ENCODE results near the gene ASIC3. TPM values are rescaled to one million over a fixed set of nuclear protein-coding genes. Genes with fewer than 3 reads are reported as not detected.
A peak's percentile ranks its signal among the peaks of the same experiment; 100 is the strongest.

Gene ASIC3
- total RNA-seq, 1 donor from 2014 or later: 7.2 TPM

- no peak for DNase-seq (ENCODE audit: low spot score in 2 of 2, unreplicated experiment in 2 of 2)
- Mint-ChIP-seq H3K4me1 (peaks cover 39% of the 10 kb centered on the region), H3K4me3 (no peak overlapping the region), H3K36me3 (peaks cover 6% of the 10 kb centered on the region), H3K27me3 (ENCODE audit: low read depth) (peaks cover 60% of the 10 kb centered on the region), H3K27ac (no peak overlapping the region), H3K9me3 (no peaks in the 10 kb centered on the region)
- TF ChIP-seq, protein P1, sequence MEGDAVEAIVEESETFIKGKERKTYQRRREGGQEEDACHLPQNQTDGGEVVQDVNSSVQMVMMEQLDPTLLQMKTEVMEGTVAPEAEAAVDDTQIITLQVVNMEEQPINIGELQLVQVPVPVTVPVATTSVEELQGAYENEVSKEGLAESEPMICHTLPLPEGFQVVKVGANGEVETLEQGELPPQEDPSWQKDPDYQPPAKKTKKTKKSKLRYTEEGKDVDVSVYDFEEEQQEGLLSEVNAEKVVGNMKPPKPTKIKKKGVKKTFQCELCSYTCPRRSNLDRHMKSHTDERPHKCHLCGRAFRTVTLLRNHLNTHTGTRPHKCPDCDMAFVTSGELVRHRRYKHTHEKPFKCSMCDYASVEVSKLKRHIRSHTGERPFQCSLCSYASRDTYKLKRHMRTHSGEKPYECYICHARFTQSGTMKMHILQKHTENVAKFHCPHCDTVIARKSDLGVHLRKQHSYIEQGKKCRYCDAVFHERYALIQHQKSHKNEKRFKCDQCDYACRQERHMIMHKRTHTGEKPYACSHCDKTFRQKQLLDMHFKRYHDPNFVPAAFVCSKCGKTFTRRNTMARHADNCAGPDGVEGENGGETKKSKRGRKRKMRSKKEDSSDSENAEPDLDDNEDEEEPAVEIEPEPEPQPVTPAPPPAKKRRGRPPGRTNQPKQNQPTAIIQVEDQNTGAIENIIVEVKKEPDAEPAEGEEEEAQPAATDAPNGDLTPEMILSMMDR (IDR thresholded peaks at IDR 0.05; ENCODE audit: unreplicated experiment): no peak
Observed at GRCh38 chr7:151015967-151016366, 32.4 kb upstream of the ASIC3 start.

- DNase-seq (ENCODE audit: low spot score in 2 of 2, unreplicated experiment in 2 of 2): no peak
- Mint-ChIP-seq H3K4me3 (no peak overlapping the region), H3K4me1 (peaks cover 38% of the 10 kb centered on the region), H3K36me3 (peaks cover 6% of the 10 kb centered on the region), H3K27ac (no peak overlapping the region), H3K9me3 (no peaks in the 10 kb centered on the region), H3K27me3 (ENCODE audit: low read depth) (peaks cover 61% of the 10 kb centered on the region)
- TF ChIP-seq, protein P1 (IDR thresholded peaks at IDR 0.05; ENCODE audit: unreplicated experiment): no peak
Observed at GRCh38 chr7:151016505-151016904, 31.8 kb upstream of the ASIC3 start.

GRCh38 chr7:151016942-151017341 is 31.4 kb upstream of the ASIC3 start:
- TF ChIP-seq, protein P1 (IDR thresholded peaks at IDR 0.05; ENCODE audit: unreplicated experiment): no peak
- H3K36me3 Mint-ChIP-seq: peaks cover 6% of the 10 kb centered on the region
- peaks cover 59% of the 10 kb centered on the region for H3K27me3 Mint-ChIP-seq (ENCODE audit: low read depth)
- no peak overlapping the region for H3K27ac Mint-ChIP-seq
- H3K4me1 Mint-ChIP-seq: peaks cover 35% of the 10 kb centered on the region
- H3K4me3 Mint-ChIP-seq: no peak overlapping the region
- H3K9me3 Mint-ChIP-seq: no peaks in the 10 kb centered on the region
- DNase-seq (ENCODE audit: low spot score in 2 of 2, unreplicated experiment in 2 of 2): no peak

- Mint-ChIP-seq H3K9me3 (no peaks in the 10 kb centered on the region), H3K4me1 (peaks cover 34% of the 10 kb centered on the region), H3K27ac (no peak overlapping the region), H3K36me3 (peaks cover 6% of the 10 kb centered on the region), H3K27me3 (ENCODE audit: low read depth) (peaks cover 56% of the 10 kb centered on the region), H3K4me3 (peak overlapping the region; percentile 64)
- TF ChIP-seq, protein P1 (IDR thresholded peaks at IDR 0.05; ENCODE audit: unreplicated experiment): no peak
- DNase-seq (ENCODE audit: low spot score in 2 of 2, unreplicated experiment in 2 of 2): no peak
Observed at GRCh38 chr7:151017370-151017952, 30.9 kb upstream of the ASIC3 start.

GRCh38 chr7:151017953-151018420 is 30.3 kb upstream of the ASIC3 start:
- Mint-ChIP-seq H3K4me3 (peak overlapping the region; percentile 64), H3K36me3 (peaks cover 6% of the 10 kb centered on the region), H3K9me3 (no peaks in the 10 kb centered on the region), H3K27ac (no peak overlapping the region), H3K27me3 (ENCODE audit: low read depth) (peaks cover 52% of the 10 kb centered on the region), H3K4me1 (peaks cover 34% of the 10 kb centered on the region)
- TF ChIP-seq, protein P1 (IDR thresholded peaks at IDR 0.05; ENCODE audit: unreplicated experiment): peak; percentile 90
- DNase-seq (ENCODE audit: low spot score in 2 of 2, unreplicated experiment in 2 of 2): peak; percentile 73 to 93

Data from mesothelial cell of epicardium (in vitro differentiated cells).